Measurements from ENCODE around the gene GART.

GRCh38 chr21:33514229-33514628, 27.7 kb downstream of the GART start:
- TF ChIP-seq, protein P1, sequence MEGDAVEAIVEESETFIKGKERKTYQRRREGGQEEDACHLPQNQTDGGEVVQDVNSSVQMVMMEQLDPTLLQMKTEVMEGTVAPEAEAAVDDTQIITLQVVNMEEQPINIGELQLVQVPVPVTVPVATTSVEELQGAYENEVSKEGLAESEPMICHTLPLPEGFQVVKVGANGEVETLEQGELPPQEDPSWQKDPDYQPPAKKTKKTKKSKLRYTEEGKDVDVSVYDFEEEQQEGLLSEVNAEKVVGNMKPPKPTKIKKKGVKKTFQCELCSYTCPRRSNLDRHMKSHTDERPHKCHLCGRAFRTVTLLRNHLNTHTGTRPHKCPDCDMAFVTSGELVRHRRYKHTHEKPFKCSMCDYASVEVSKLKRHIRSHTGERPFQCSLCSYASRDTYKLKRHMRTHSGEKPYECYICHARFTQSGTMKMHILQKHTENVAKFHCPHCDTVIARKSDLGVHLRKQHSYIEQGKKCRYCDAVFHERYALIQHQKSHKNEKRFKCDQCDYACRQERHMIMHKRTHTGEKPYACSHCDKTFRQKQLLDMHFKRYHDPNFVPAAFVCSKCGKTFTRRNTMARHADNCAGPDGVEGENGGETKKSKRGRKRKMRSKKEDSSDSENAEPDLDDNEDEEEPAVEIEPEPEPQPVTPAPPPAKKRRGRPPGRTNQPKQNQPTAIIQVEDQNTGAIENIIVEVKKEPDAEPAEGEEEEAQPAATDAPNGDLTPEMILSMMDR (IDR thresholded peaks at IDR 0.05; ENCODE audit: low read length) = no peak
- no peak for TF ChIP-seq EZH2 (IDR thresholded peaks at IDR 0.05; ENCODE audit: borderline replicate concordance, low read length)
